A673 (cell line): ENCODE measurements around the gene BTC. TPM values are rescaled to one million over a fixed set of nuclear protein-coding genes. Genes with fewer than 3 reads are reported as not detected.

Source experiments
- BruUV-seq: library from RNA; stranded (reverse); fragments of 400-500 nt; replicated peaks from 2 replicates; lab custom pipeline; 2021; lab: Mats Ljungman, UMichigan
- CTCF ChIA-PET: fragments of 300-600 bp; sonication (Branson Sonifier 250); formaldehyde crosslinking; loops from one replicate; lab custom pipeline; 2022; ENCODE audit warnings: antibody characterized with exemption; lab: Charles Lee
- POLR2A ChIA-PET: fragments of 300-600 bp; sonication (Branson Sonifier 250); formaldehyde crosslinking; loops from one replicate; lab custom pipeline; 2022; ENCODE audit warnings: antibody characterized with exemption; ENCODE audit not compliant: low non-redundant PET; lab: Charles Lee
- DNase-seq: peaks from one replicate; pipeline ENCODE4 v3.0.0-alpha.2; 2015; ENCODE audit warnings: low spot score
- H3K27ac ChIP-seq: fragments of 200-600 bp; sonication (generic); 2 replicates; pipeline ENCODE4 v1.5.1; 2016; ENCODE audit warnings: mixed run types, low read depth, mild to moderate bottlenecking, mixed read lengths, antibody characterized with exemption, low read length; ENCODE audit not compliant: poor library complexity, severe bottlenecking
- H3K27me3 ChIP-seq: fragments of 200-600 bp; sonication (generic); replicated peaks from 2 replicates; pipeline ENCODE4 v1.6.1; 2017; ENCODE audit warnings: mixed run types, low read depth, mild to moderate bottlenecking, mixed read lengths, antibody characterized with exemption, low read length; ENCODE audit not compliant: insufficient read depth, poor library complexity
- H3K36me3 ChIP-seq: fragments of 200-600 bp; sonication (generic); 2 replicates; pipeline ENCODE4 v1.6.1; 2016; ENCODE audit warnings: mixed run types, mild to moderate bottlenecking, mixed read lengths, antibody characterized with exemption, low read length; ENCODE audit not compliant: insufficient read depth, poor library complexity, severe bottlenecking
- H3K4me1 ChIP-seq: fragments of 200-600 bp; sonication (generic); 2 replicates; pipeline ENCODE4 v1.6.1; 2017; ENCODE audit warnings: mixed run types, mild to moderate bottlenecking, mixed read lengths, antibody characterized with exemption, low read length; ENCODE audit not compliant: insufficient read depth, poor library complexity, severe bottlenecking
- H3K4me3 ChIP-seq: fragments of 200-600 bp; sonication (generic); 2 replicates; pipeline ENCODE4 v1.5.1; 2016; ENCODE audit warnings: low read depth, mixed run types, mild to moderate bottlenecking, mixed read lengths, low read length; ENCODE audit not compliant: poor library complexity, severe bottlenecking
- H3K9me3 ChIP-seq: fragments of 200-600 bp; sonication (generic); 2 replicates; pipeline ENCODE4 v1.6.1; 2016; ENCODE audit warnings: mixed run types, low read depth, mild to moderate bottlenecking, mixed read lengths, antibody characterized with exemption, low read length; ENCODE audit not compliant: poor library complexity, severe bottlenecking
- CTCF ChIP-seq: fragments of 300-800, 200-600 bp; sonication (generic); conservative IDR thresholded peaks from 2 replicates; pipeline ENCODE4 v1.5.1; 2017; ENCODE audit warnings: low read depth, mild to moderate bottlenecking, antibody characterized with exemption, low read length, moderate library complexity, mixed read lengths
- EZH2 ChIP-seq: fragments of 200-600 bp; sonication (generic); IDR thresholded peaks from 2 replicates; pipeline ENCODE4 v1.6.1; 2017; ENCODE audit warnings: borderline replicate concordance, low read depth, mild to moderate bottlenecking, mixed read lengths, antibody characterized with exemption, low read length; ENCODE audit not compliant: poor library complexity, severe bottlenecking
- intact Hi-C: fragments of 100-400 bp; cut with micrococcal nuclease; formaldehyde crosslinking; loops from one replicate; pipeline ENCODE4 v1.10.0; 2022; ENCODE audit not compliant: unreplicated experiment
- total RNA-seq: library from RNA; stranded (reverse); gene quantifications from 2 replicates; pipeline ENCODE4 v1.2.3, GENCODE V29; 2021

BTC gene
- total RNA-seq, 1 experiment from 2014 or later, result 0.11 TPM

GRCh38 chr4:74772783-74773182 lies 21.5 kb downstream of the BTC start:
- TF ChIP-seq EZH2 (no peak), CTCF (no peak)
- no peak overlapping the region for H3K27ac ChIP-seq
- H3K36me3 ChIP-seq, result no peaks in the 10 kb centered on the region
- ChIA-PET CTCF (no interaction called here), POLR2A (no interaction called here)
- no TSS peak for BruUV-seq
- H3K9me3 ChIP-seq, result no peaks in the 10 kb centered on the region
- no peaks in the 10 kb centered on the region for H3K4me1 ChIP-seq
- no peaks in the 10 kb centered on the region for H3K27me3 ChIP-seq
- no peak for DNase-seq
- intact Hi-C loops, result no loop called here
- no peak overlapping the region for H3K4me3 ChIP-seq

GRCh38 chr4:74772106-74772505 lies 22.2 kb downstream of the BTC start:
- no TSS peak for BruUV-seq
- Histone ChIP-seq H3K27me3 (no peaks in the 10 kb centered on the region), H3K4me3 (no peak overlapping the region), H3K4me1 (no peaks in the 10 kb centered on the region), H3K36me3 (no peaks in the 10 kb centered on the region), H3K27ac (no peak overlapping the region), H3K9me3 (no peaks in the 10 kb centered on the region)
- no peak for DNase-seq
- ChIA-PET CTCF (no interaction called here), POLR2A (no interaction called here)
- no peak for TF ChIP-seq CTCF
- no peak for TF ChIP-seq EZH2
- intact Hi-C loops, result no loop called here

- Histone ChIP-seq H3K27me3 (no peaks in the 10 kb centered on the region), H3K27ac (no peak overlapping the region), H3K36me3 (no peaks in the 10 kb centered on the region), H3K4me1 (no peaks in the 10 kb centered on the region), H3K9me3 (no peaks in the 10 kb centered on the region), H3K4me3 (no peak overlapping the region)
- ChIA-PET CTCF (no interaction called here), POLR2A (no interaction called here)
- BruUV-seq, result no TSS peak
- no peak for DNase-seq
- intact Hi-C loops, result no loop called here
- TF ChIP-seq EZH2 (no peak), CTCF (no peak)
Measured at GRCh38 chr4:74770226-74770910, 24.0 kb downstream of the BTC start.
